ENCODE measurements around the gene GRK1. TPM values are rescaled to one million over a fixed set of nuclear protein-coding genes. Genes with fewer than 3 reads are reported as not detected.

GRK1 gene
- total and polyA plus RNA-seq, 2 of the 8 experiments (the other 6 are each of a cell fraction or from before 2014, with no cell fraction given): 0.12 TPM; not detected in 1

GRCh38 chr13:113622791-113623490, 44.1 kb upstream of the GRK1 start (continued):
- TF ChIP-seq, protein P1, sequence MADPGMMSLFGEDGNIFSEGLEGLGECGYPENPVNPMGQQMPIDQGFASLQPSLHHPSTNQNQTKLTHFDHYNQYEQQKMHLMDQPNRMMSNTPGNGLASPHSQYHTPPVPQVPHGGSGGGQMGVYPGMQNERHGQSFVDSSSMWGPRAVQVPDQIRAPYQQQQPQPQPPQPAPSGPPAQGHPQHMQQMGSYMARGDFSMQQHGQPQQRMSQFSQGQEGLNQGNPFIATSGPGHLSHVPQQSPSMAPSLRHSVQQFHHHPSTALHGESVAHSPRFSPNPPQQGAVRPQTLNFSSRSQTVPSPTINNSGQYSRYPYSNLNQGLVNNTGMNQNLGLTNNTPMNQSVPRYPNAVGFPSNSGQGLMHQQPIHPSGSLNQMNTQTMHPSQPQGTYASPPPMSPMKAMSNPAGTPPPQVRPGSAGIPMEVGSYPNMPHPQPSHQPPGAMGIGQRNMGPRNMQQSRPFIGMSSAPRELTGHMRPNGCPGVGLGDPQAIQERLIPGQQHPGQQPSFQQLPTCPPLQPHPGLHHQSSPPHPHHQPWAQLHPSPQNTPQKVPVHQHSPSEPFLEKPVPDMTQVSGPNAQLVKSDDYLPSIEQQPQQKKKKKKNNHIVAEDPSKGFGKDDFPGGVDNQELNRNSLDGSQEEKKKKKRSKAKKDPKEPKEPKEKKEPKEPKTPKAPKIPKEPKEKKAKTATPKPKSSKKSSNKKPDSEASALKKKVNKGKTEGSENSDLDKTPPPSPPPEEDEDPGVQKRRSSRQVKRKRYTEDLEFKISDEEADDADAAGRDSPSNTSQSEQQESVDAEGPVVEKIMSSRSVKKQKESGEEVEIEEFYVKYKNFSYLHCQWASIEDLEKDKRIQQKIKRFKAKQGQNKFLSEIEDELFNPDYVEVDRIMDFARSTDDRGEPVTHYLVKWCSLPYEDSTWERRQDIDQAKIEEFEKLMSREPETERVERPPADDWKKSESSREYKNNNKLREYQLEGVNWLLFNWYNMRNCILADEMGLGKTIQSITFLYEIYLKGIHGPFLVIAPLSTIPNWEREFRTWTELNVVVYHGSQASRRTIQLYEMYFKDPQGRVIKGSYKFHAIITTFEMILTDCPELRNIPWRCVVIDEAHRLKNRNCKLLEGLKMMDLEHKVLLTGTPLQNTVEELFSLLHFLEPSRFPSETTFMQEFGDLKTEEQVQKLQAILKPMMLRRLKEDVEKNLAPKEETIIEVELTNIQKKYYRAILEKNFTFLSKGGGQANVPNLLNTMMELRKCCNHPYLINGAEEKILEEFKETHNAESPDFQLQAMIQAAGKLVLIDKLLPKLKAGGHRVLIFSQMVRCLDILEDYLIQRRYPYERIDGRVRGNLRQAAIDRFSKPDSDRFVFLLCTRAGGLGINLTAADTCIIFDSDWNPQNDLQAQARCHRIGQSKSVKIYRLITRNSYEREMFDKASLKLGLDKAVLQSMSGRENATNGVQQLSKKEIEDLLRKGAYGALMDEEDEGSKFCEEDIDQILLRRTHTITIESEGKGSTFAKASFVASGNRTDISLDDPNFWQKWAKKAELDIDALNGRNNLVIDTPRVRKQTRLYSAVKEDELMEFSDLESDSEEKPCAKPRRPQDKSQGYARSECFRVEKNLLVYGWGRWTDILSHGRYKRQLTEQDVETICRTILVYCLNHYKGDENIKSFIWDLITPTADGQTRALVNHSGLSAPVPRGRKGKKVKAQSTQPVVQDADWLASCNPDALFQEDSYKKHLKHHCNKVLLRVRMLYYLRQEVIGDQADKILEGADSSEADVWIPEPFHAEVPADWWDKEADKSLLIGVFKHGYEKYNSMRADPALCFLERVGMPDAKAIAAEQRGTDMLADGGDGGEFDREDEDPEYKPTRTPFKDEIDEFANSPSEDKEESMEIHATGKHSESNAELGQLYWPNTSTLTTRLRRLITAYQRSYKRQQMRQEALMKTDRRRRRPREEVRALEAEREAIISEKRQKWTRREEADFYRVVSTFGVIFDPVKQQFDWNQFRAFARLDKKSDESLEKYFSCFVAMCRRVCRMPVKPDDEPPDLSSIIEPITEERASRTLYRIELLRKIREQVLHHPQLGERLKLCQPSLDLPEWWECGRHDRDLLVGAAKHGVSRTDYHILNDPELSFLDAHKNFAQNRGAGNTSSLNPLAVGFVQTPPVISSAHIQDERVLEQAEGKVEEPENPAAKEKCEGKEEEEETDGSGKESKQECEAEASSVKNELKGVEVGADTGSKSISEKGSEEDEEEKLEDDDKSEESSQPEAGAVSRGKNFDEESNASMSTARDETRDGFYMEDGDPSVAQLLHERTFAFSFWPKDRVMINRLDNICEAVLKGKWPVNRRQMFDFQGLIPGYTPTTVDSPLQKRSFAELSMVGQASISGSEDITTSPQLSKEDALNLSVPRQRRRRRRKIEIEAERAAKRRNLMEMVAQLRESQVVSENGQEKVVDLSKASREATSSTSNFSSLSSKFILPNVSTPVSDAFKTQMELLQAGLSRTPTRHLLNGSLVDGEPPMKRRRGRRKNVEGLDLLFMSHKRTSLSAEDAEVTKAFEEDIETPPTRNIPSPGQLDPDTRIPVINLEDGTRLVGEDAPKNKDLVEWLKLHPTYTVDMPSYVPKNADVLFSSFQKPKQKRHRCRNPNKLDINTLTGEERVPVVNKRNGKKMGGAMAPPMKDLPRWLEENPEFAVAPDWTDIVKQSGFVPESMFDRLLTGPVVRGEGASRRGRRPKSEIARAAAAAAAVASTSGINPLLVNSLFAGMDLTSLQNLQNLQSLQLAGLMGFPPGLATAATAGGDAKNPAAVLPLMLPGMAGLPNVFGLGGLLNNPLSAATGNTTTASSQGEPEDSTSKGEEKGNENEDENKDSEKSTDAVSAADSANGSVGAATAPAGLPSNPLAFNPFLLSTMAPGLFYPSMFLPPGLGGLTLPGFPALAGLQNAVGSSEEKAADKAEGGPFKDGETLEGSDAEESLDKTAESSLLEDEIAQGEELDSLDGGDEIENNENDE (IDR thresholded peaks at IDR 0.05; ENCODE audit: insufficient replicate concordance, low read length): no peak
- no peak for TF ChIP-seq SIRT6 (IDR thresholded peaks at IDR 0.05; ENCODE audit: low read length)
